ENCODE results near the gene KRT86. TPM values are rescaled to one million over a fixed set of nuclear protein-coding genes. Genes with fewer than 3 reads are reported as not detected.

The KRT86 gene
- polyA plus RNA-seq, 2 of the 4 experiments (the other 2 are of a cell fraction): 23.5 to 378 TPM

DNA sequence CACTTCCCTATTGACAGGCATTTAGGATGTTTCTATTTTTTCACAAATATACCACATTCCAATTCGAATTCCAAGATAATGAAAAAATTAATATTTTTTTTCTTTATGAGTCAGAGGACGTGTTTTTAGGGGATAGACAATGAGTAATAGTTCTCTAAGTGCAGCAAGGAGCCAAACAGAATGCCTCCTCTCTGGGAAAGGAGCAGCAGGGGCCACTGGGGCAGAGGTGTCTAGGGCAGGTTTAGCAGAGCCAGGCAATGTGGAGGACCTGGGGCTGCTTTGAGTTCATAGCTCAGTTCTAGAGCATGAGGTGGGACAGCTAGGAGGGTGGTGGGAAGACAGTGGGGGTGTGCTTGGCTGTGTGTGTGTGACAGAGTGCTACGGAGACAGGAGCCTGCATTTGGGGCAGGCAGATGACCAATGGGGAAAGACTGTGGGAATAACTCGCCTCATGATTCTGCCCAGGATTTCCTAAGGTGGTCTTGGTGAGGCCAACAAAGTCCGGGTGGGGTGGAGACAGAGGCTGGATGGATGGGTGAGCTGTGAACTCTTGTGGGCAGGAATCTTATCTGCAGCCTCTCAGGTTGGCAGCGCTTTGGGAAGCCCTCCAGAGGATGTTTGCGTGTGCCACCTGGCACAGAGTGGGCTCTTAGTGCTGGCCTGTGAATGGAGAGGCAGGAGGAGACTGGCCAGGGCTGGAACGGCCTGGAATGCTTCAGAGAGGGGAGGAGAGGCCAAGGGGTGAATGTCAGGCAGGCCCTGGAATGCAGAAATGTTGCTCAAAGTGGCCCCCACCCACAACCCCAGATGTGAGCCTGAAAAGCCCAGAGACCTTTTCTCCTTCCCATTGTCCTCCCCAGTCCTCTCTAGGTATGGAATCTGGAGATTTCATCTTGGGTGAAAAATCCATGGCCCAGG is 43.8 kb upstream of the KRT86 start:
- Histone ChIP-seq H3K4me1 (peaks cover 48% of the 10 kb centered on the region), H3K9me3 (no peaks in the 10 kb centered on the region), H3K4me3 (no peak overlapping the region), H3K27ac (peak overlapping the region; percentile 97), H3K4me2 (peak overlapping the region; percentile 99)
- CTCF ChIA-PET: interaction anchor here (0.7 to 13.1 kb wide), 21 partner anchors 8 to 649 kb away, joined by 3 to 182 read pairs (median 5); partner anchors contain the start of gene KRT80
- WGBS (ENCODE audit: missing lambda C conversion rate): 20% methylated on average over 8 of the region's 8 CpGs
- peak; percentile 30 to 55; a peak in 3 of 6 replicates for ATAC-seq
- peak in 1 of 2 experiments; percentile 76 for DNase-seq (ENCODE audit: low read depth in 1 of 2, low spot score in 1 of 2)
- no peak for FAIRE-seq
- TF ChIP-seq ZNF302 (CRISPR knock-in tag; IDR thresholded peaks at IDR 0.05): no peak
- TF ChIP-seq, protein P1, sequence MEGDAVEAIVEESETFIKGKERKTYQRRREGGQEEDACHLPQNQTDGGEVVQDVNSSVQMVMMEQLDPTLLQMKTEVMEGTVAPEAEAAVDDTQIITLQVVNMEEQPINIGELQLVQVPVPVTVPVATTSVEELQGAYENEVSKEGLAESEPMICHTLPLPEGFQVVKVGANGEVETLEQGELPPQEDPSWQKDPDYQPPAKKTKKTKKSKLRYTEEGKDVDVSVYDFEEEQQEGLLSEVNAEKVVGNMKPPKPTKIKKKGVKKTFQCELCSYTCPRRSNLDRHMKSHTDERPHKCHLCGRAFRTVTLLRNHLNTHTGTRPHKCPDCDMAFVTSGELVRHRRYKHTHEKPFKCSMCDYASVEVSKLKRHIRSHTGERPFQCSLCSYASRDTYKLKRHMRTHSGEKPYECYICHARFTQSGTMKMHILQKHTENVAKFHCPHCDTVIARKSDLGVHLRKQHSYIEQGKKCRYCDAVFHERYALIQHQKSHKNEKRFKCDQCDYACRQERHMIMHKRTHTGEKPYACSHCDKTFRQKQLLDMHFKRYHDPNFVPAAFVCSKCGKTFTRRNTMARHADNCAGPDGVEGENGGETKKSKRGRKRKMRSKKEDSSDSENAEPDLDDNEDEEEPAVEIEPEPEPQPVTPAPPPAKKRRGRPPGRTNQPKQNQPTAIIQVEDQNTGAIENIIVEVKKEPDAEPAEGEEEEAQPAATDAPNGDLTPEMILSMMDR (IDR thresholded peaks at IDR 0.05): no peak
- no peak for TF ChIP-seq MYC (IDR thresholded peaks at IDR 0.05; ENCODE audit: borderline replicate concordance, low read length)
- no peak for TF ChIP-seq POLR2A (IDR thresholded peaks at IDR 0.05; ENCODE audit: low read length)
- 0 out of 5 replicates have a peak, but pooled peaks of 1 of the 2 experiments have one; percentile 14 for TF ChIP-seq RAD21 (conservative IDR thresholded peaks at IDR 0.05 in 1 of 2, IDR thresholded peaks at IDR 0.05 in 1 of 2)
- TF ChIP-seq CHD2 (IDR thresholded peaks at IDR 0.05; ENCODE audit: low read length, partially characterized antibody): no peak
- no peak for TF ChIP-seq NR3C1 (IDR thresholded peaks at IDR 0.05)
- peak; percentile 90; the same call in 1 of the 2 replicates for TF ChIP-seq GATA3 (IDR thresholded peaks at IDR 0.05; ENCODE audit: borderline replicate concordance)
- TF ChIP-seq MAFK (IDR thresholded peaks at IDR 0.05; ENCODE audit: partially characterized antibody): no peak
- peak; percentile 90 for TF ChIP-seq JUNB (IDR thresholded peaks at IDR 0.05)
- TF ChIP-seq FOSL2 (IDR thresholded peaks at IDR 0.05): peak; percentile 88
- TF ChIP-seq FOSL2 (CRISPR knock-in tag; IDR thresholded peaks at IDR 0.05): peak; percentile 95
- no peak for TF ChIP-seq ESRRA (IDR thresholded peaks at IDR 0.05; ENCODE audit: borderline replicate concordance, low read length)
- TF ChIP-seq JUN (IDR thresholded peaks at IDR 0.05): peak; percentile 30 to 48; a peak in 2 of 5 replicates
- TF ChIP-seq, protein P2, sequence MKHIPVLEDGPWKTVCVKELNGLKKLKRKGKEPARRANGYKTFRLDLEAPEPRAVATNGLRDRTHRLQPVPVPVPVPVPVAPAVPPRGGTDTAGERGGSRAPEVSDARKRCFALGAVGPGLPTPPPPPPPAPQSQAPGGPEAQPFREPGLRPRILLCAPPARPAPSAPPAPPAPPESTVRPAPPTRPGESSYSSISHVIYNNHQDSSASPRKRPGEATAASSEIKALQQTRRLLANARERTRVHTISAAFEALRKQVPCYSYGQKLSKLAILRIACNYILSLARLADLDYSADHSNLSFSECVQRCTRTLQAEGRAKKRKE (CRISPR knock-in tag; IDR thresholded peaks at IDR 0.05; ENCODE audit: low read depth): no peak
- TF ChIP-seq FOSB (CRISPR knock-in tag; IDR thresholded peaks at IDR 0.05): peak; percentile 62; the same call in 1 of the 2 replicates
- peak; percentile 67 to 71; a peak in 2 of 5 replicates for TF ChIP-seq EP300 (IDR thresholded peaks at IDR 0.05)
- peak; percentile 35; the same call in 1 of the 2 replicates for TF ChIP-seq HOXB13 (CRISPR knock-in tag; IDR thresholded peaks at IDR 0.05; ENCODE audit: low read depth)
- TF ChIP-seq HOXA7 (CRISPR knock-in tag; IDR thresholded peaks at IDR 0.05): no peak
- peak in 1 of 2 experiments; percentile 67; a peak in 1 of 4 replicates for TF ChIP-seq CEBPB (IDR thresholded peaks at IDR 0.05)
- TF ChIP-seq NFE2L2 (conservative IDR thresholded peaks at IDR 0.05; ENCODE audit: low read length): no peak
- no peak for TF ChIP-seq BHLHE40 (IDR thresholded peaks at IDR 0.05; ENCODE audit: low read depth, low read length)
- TF ChIP-seq CBX2 (IDR thresholded peaks at IDR 0.05; ENCODE audit: borderline replicate concordance, low read depth): no peak
- no peak for TF ChIP-seq TP53 (CRISPR knock-in tag; IDR thresholded peaks at IDR 0.05)
- no peak for TF ChIP-seq SREBF2 (IDR thresholded peaks at IDR 0.05)
- TF ChIP-seq MAX (IDR thresholded peaks at IDR 0.05): peak; percentile 60
- no peak for TF ChIP-seq EHMT2 (IDR thresholded peaks at IDR 0.05; ENCODE audit: low read depth)
- no peak for TF ChIP-seq RFX5 (IDR thresholded peaks at IDR 0.05)
- no peak for TF ChIP-seq RCOR1 (IDR thresholded peaks at IDR 0.05; ENCODE audit: low read depth, low read length)
- POLR2A ChIA-PET: interaction anchor here (0.8 to 5.7 kb wide), 6 partner anchors 8 to 50 kb away, joined by 3 to 43 read pairs (median 4); partner anchors contain the start of gene KRT80
